ENCODE measurements around the gene HERPUD2. TPM values are rescaled to one million over a fixed set of nuclear protein-coding genes. Genes with fewer than 3 reads are reported as not detected.

The HERPUD2 gene
- total and polyA plus RNA-seq, 2 of the 8 experiments (the other 6 are each of a cell fraction or from before 2014, with no cell fraction given) = 18.3 to 27.3 TPM

GRCh38 chr7:35700333-35700732 lies 5.4 kb upstream of the HERPUD2 start:
- H4K20me1 ChIP-seq (replicated peaks in 1 of 2; ENCODE audit: control insufficient read depth in 1 of 2, insufficient read depth in 2 of 2, low read length in 2 of 2) = no peaks in the 10 kb centered on the region
- no peak overlapping the region for H4K91ac ChIP-seq (replicated peaks; ENCODE audit: insufficient read length, low read length)
- no peak overlapping the region for H3K27ac ChIP-seq (ENCODE audit: low read depth, low read length)
- no peak overlapping the region for H4K8ac ChIP-seq (ENCODE audit: extremely low read depth, insufficient read depth, low read length)
- no peak overlapping the region for H3K9ac ChIP-seq (replicated peaks in 1 of 4; ENCODE audit: extremely low read depth in 1 of 4, low read depth in 3 of 4, low read length in 3 of 4)
- H3K23ac ChIP-seq (ENCODE audit: insufficient read length) = no peak overlapping the region
- H2BK120ac ChIP-seq (replicated peaks; ENCODE audit: low read depth, low read length) = no peak overlapping the region
- no peak overlapping the region for H2AFZ ChIP-seq (ENCODE audit: low read length)
- no peak overlapping the region for H3K14ac ChIP-seq (ENCODE audit: insufficient read length)
- H3K18ac ChIP-seq (ENCODE audit: extremely low read depth, low read length) = no peak overlapping the region
- no peak overlapping the region for H3K4ac ChIP-seq (replicated peaks; ENCODE audit: insufficient read length, low read depth, low read length)
- no peak overlapping the region for H2BK15ac ChIP-seq (ENCODE audit: low read length)
- FAIRE-seq = no peak
- no peaks in the 10 kb centered on the region for H3K27me3 ChIP-seq (replicated peaks in 1 of 4; ENCODE audit: control insufficient read depth in 3 of 4, extremely low read depth in 1 of 4, insufficient read depth in 3 of 4, low read length in 3 of 4)
- peaks cover 0 to 3% of the 10 kb centered on the region in 2 experiments; a peak in 1 of 4 replicates for H3K9me3 ChIP-seq (ENCODE audit: insufficient read depth in 2 of 2, low read depth in 1 of 2, low read length in 1 of 2)
- H2BK12ac ChIP-seq (ENCODE audit: low read depth, low read length) = no peak overlapping the region
- no peak for DNase-seq (ENCODE audit: low read depth in 1 of 2, low spot score in 2 of 2)
- no peak overlapping the region for H4K5ac ChIP-seq (ENCODE audit: insufficient read length, low read depth, low read length)
- H3K23me2 ChIP-seq (ENCODE audit: low read depth, low read length) = no peaks in the 10 kb centered on the region; the same call in 1 of the 2 replicates
- H3K79me1 ChIP-seq (ENCODE audit: low read depth, low read length) = no peaks in the 10 kb centered on the region
- no peak overlapping the region for H3K4me3 ChIP-seq (ENCODE audit: extremely low read depth in 1 of 4, insufficient read depth in 2 of 4, low read depth in 3 of 4, low read length in 4 of 4)
- H3K4me2 ChIP-seq (ENCODE audit: insufficient read depth in 1 of 2, low read depth in 2 of 2, low read length in 2 of 2) = no peak overlapping the region
- peaks cover 0 to 4% (median 3%) of the 10 kb centered on the region in 4 experiments; a peak in 5 of 7 replicates for H3K4me1 ChIP-seq (replicated peaks in 1 of 4; ENCODE audit: control insufficient read depth in 3 of 4, insufficient read depth in 4 of 4, low read length in 3 of 4)
- POLR2A ChIA-PET (ENCODE audit: partially characterized antibody) = interaction anchor here (0.7 to 1.5 kb wide), 2 partner anchors 100 to 143 kb away, joined by 6 read pairs; partner anchors contain the start of gene SEPTIN7
- H2BK5ac ChIP-seq (ENCODE audit: low read depth, low read length) = no peak overlapping the region
- H3K56ac ChIP-seq (replicated peaks; ENCODE audit: insufficient read length, low read depth, low read length) = no peak overlapping the region
- peaks cover 0 to 4% of the 10 kb centered on the region in 2 experiments; a peak in 1 of 4 replicates for H3K79me2 ChIP-seq (ENCODE audit: control insufficient read depth in 1 of 2, insufficient read depth in 2 of 2, low read length in 2 of 2)
- CTCF ChIA-PET (ENCODE audit: partially characterized antibody) = interaction anchor here (0.6 to 4.2 kb wide), 6 partner anchors 10 to 1563 kb away, joined by 3 to 23 read pairs (median 4); no protein-coding TSS in a partner anchor
- no peak overlapping the region for H2BK20ac ChIP-seq (ENCODE audit: low read length)
- peaks cover 0 to 3% (median 0%) of the 10 kb centered on the region in 4 experiments; a peak in 1 of 8 replicates for H3K36me3 ChIP-seq (ENCODE audit: control insufficient read depth in 2 of 4, insufficient read depth in 4 of 4, low read length in 3 of 4)
- no peak overlapping the region for H2AK5ac ChIP-seq (ENCODE audit: low read depth, low read length)
- TF ChIP-seq TAF7 (optimal IDR thresholded peaks at IDR 0.05; ENCODE audit: borderline replicate concordance, low read depth, low read length) = no peak
- no peak for TF ChIP-seq ATF2 (IDR thresholded peaks at IDR 0.05; ENCODE audit: low read length)
- no peak for TF ChIP-seq EZH2 (IDR thresholded peaks at IDR 0.05; ENCODE audit: low read depth, low read length, severe bottlenecking)
- TF ChIP-seq CHD2 (IDR thresholded peaks at IDR 0.05; ENCODE audit: low read length) = no peak

All from H1 (cell line).